ENCODE data around the gene NEK7. TPM values are rescaled to one million over a fixed set of nuclear protein-coding genes. Genes with fewer than 3 reads are reported as not detected.

The NEK7 gene
- total RNA-seq, 1 donor from 2014 or later, result 40.3 TPM

GRCh38 chr1:198147216-198147615, 9.6 kb upstream of the NEK7 start:
- no peaks in the 10 kb centered on the region for H3K27me3 ChIP-seq (ENCODE audit: control insufficient read depth, insufficient read depth, low read length)
- no peak for DNase-seq (ENCODE audit: low read depth)
- H3K4me3 ChIP-seq (ENCODE audit: low read depth, low read length), result no peak overlapping the region
- no peak for FAIRE-seq
- H3K36me3 ChIP-seq (ENCODE audit: control insufficient read depth, insufficient read depth, low read length), result no peaks in the 10 kb centered on the region
- no peak for TF ChIP-seq CTCF (IDR thresholded peaks at IDR 0.05; ENCODE audit: insufficient read depth, low read length, severe bottlenecking)

- DNase-seq (ENCODE audit: low read depth) (no peak), FAIRE-seq (no peak)
- no peak for TF ChIP-seq CTCF (IDR thresholded peaks at IDR 0.05; ENCODE audit: insufficient read depth, low read length, severe bottlenecking)
- Histone ChIP-seq H3K4me3 (ENCODE audit: low read depth, low read length) (no peak overlapping the region), H3K36me3 (ENCODE audit: control insufficient read depth, insufficient read depth, low read length) (no peaks in the 10 kb centered on the region), H3K27me3 (ENCODE audit: control insufficient read depth, insufficient read depth, low read length) (no peaks in the 10 kb centered on the region)
Observed at GRCh38 chr1:198150369-198150768, 6.4 kb upstream of the NEK7 start.

- Histone ChIP-seq H3K36me3 (ENCODE audit: control insufficient read depth, insufficient read depth, low read length) (no peaks in the 10 kb centered on the region), H3K4me3 (ENCODE audit: low read depth, low read length) (no peak overlapping the region), H3K27me3 (ENCODE audit: control insufficient read depth, insufficient read depth, low read length) (no peaks in the 10 kb centered on the region)
- FAIRE-seq, result no peak
- TF ChIP-seq CTCF (IDR thresholded peaks at IDR 0.05; ENCODE audit: insufficient read depth, low read length, severe bottlenecking), result no peak
- no peak for DNase-seq (ENCODE audit: low read depth)
Observed at GRCh38 chr1:198151688-198152087, 5.1 kb upstream of the NEK7 start.

- H3K36me3 ChIP-seq (ENCODE audit: control insufficient read depth, insufficient read depth, low read length), result no peaks in the 10 kb centered on the region
- no peaks in the 10 kb centered on the region for H3K27me3 ChIP-seq (ENCODE audit: control insufficient read depth, insufficient read depth, low read length)
- TF ChIP-seq CTCF (IDR thresholded peaks at IDR 0.05; ENCODE audit: insufficient read depth, low read length, severe bottlenecking), result no peak
- H3K4me3 ChIP-seq (ENCODE audit: low read depth, low read length), result no peak overlapping the region
- DNase-seq (ENCODE audit: low read depth), result no peak
- no peak for FAIRE-seq
Observed at GRCh38 chr1:198153103-198153502, 3.7 kb upstream of the NEK7 start.

GRCh38 chr1:198153804-198154203, 3.0 kb upstream of the NEK7 start:
- Histone ChIP-seq H3K4me3 (ENCODE audit: low read depth, low read length) (no peak overlapping the region), H3K27me3 (ENCODE audit: control insufficient read depth, insufficient read depth, low read length) (no peaks in the 10 kb centered on the region), H3K36me3 (ENCODE audit: control insufficient read depth, insufficient read depth, low read length) (no peaks in the 10 kb centered on the region)
- FAIRE-seq, result no peak
- no peak for TF ChIP-seq CTCF (IDR thresholded peaks at IDR 0.05; ENCODE audit: insufficient read depth, low read length, severe bottlenecking)
- DNase-seq (ENCODE audit: low read depth), result no peak

GRCh38 chr1:198155253-198155652, 1.5 kb upstream of the NEK7 start:
- no peak overlapping the region for H3K4me3 ChIP-seq (ENCODE audit: low read depth, low read length)
- H3K27me3 ChIP-seq (ENCODE audit: control insufficient read depth, insufficient read depth, low read length), result no peaks in the 10 kb centered on the region
- peak; percentile 48 for DNase-seq (ENCODE audit: low read depth)
- FAIRE-seq, result no peak
- no peaks in the 10 kb centered on the region for H3K36me3 ChIP-seq (ENCODE audit: control insufficient read depth, insufficient read depth, low read length)
- no peak for TF ChIP-seq CTCF (IDR thresholded peaks at IDR 0.05; ENCODE audit: insufficient read depth, low read length, severe bottlenecking)
